VCaP (cell line): ENCODE data around the gene KIRREL1.

ENCODE experiments used
- H3K27ac ChIP-seq: fragments of 450-650 bp; 2 replicates; pipeline ENCODE4 v1.5.1; 2017
- TF ChIP-seq, protein P1 (sequence below): fragments of 450-650 bp; conservative IDR thresholded peaks from 2 replicates; pipeline ENCODE4 v1.5.1; 2017; ENCODE audit warnings: mild to moderate bottlenecking, moderate library complexity

Gene KIRREL1

DNA sequence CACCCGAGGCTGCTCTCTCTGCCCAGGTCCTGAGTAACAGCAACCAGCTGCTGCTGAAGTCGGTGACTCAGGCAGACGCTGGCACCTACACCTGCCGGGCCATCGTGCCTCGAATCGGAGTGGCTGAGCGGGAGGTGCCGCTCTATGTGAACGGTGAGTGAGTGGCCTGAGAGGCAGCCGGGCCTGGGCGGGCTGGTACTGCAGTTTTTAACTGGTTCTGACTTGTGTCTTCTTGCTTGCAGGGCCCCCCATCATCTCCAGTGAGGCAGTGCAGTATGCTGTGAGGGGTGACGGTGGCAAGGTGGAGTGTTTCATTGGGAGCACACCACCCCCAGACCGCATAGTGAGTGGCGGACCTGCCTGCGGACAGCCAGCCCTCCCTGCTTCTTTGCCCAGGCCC is 96.0 kb downstream of the KIRREL1 start:
- TF ChIP-seq, protein P1, sequence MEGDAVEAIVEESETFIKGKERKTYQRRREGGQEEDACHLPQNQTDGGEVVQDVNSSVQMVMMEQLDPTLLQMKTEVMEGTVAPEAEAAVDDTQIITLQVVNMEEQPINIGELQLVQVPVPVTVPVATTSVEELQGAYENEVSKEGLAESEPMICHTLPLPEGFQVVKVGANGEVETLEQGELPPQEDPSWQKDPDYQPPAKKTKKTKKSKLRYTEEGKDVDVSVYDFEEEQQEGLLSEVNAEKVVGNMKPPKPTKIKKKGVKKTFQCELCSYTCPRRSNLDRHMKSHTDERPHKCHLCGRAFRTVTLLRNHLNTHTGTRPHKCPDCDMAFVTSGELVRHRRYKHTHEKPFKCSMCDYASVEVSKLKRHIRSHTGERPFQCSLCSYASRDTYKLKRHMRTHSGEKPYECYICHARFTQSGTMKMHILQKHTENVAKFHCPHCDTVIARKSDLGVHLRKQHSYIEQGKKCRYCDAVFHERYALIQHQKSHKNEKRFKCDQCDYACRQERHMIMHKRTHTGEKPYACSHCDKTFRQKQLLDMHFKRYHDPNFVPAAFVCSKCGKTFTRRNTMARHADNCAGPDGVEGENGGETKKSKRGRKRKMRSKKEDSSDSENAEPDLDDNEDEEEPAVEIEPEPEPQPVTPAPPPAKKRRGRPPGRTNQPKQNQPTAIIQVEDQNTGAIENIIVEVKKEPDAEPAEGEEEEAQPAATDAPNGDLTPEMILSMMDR = no peak
- H3K27ac ChIP-seq = no peak overlapping the region

DNA sequence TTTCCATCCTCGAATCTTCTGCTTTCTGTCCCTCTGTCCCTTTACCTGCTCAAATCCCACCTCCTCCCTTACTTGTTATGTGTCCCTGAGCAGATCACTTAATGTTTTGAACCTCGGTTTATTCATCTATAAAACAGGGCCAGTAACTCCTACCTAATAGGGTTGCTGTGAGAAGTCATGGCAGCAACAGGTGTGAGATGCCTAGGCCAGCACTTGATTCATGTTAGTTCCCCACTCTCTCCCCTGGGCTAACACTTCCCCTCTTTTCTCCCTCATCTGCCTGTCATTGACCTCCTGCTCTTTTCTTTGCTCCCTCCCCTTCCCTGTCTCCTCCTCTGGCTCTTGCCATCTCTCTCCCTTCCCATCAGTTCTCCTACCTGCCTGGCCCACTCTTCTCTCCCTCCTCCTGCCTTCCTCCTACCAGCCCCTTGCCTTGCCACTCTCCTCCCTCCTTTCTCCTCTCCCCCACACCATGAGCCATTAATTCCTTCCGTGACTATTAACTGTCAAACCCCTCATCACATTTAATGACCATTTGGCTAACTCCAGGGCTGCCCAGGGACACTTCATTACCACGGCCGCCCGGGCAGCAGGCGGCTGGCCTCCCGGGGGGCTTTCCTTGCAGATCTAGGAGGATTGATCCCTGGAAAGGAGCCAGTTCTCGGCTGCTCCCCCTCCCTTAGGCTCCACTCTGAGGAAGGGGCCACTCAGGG is 96.6 kb downstream of the KIRREL1 start:
- no peak overlapping the region for H3K27ac ChIP-seq
- TF ChIP-seq, protein P1 = no peak

DNA sequence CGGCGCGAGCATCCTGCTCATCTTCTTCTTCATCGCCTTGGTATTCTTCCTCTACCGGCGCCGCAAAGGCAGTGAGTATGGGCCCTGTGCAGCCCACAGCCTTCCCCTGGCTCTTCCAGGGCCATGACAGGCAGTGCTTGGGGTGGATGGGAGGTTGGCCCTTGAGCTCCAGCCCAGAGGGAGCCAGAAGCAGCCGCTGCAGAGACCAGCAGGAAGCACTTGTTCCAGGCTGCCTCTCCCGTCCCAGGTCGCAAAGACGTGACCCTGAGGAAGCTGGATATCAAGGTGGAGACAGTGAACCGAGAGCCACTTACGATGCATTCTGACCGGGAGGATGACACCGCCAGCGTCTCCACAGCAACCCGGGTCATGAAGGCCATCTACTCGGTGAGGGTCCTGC is 99.9 kb downstream of the KIRREL1 start:
- TF ChIP-seq, protein P1 = no peak
- no peak overlapping the region for H3K27ac ChIP-seq

DNA sequence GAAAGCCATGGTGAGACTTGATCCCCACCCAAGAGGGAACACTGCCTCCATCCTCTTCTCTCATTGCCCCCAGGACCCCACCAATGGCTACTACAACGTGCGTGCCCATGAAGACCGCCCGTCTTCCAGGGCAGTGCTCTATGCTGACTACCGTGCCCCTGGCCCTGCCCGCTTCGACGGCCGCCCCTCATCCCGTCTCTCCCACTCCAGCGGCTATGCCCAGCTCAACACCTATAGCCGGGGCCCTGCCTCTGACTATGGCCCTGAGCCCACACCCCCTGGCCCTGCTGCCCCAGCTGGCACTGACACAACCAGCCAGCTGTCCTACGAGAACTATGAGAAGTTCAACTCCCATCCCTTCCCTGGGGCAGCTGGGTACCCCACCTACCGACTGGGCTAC is 101.1 kb downstream of the KIRREL1 start:
- TF ChIP-seq, protein P1 = no peak
- H3K27ac ChIP-seq = no peak overlapping the region

DNA sequence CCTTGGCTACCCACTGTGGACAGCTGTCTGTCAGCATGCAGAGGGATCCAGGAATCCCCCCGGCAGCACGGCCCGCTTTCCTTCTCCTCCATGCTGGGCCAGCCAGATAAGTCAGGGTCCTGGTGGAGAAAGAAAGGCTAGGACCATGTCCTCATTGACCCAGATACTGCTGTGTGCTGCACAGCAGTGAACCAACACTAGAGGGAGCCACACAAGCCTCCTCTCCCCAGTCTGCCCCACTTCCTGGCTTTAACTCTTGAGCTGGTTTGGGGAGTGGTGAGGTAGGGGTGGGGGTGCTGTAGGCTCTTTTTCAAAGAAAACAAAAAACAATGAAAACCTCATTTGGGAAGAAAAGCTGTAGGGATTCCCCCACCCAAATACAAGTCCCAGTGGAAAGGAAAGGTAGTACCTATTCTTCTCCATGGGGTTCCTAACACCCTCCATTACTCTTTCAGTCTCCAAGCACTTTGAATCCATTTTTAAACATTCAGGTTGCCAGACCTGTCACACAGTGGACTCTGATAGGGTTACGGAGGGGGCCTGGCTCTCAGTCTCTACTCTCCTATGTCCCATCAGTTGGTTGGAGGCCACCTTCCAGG is 102.4 kb downstream of the KIRREL1 start:
- H3K27ac ChIP-seq = no peak overlapping the region
- TF ChIP-seq, protein P1 = no peak; the same call in 1 of the 2 replicates

DNA sequence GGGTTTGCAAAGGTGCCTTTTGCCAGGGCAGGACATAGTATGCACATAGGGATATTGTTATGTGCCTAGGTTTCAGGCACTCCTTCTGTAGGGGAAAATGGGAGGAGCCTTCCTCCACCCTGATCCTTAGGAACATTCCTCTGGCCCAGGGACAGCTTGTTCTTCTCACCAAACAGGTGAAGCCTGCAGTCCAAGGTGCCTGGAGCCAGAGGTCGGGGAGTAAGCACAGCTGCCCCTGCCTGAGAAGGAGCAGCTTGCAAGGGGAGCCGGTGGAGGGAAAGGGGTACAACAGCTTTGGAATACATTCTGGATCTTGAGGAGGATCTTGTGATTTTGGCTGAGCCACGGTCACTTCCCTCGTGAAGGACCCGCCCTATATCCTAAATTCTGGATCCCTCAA is 104.8 kb downstream of the KIRREL1 start:
- no peak overlapping the region for H3K27ac ChIP-seq
- TF ChIP-seq, protein P1 = no peak

DNA sequence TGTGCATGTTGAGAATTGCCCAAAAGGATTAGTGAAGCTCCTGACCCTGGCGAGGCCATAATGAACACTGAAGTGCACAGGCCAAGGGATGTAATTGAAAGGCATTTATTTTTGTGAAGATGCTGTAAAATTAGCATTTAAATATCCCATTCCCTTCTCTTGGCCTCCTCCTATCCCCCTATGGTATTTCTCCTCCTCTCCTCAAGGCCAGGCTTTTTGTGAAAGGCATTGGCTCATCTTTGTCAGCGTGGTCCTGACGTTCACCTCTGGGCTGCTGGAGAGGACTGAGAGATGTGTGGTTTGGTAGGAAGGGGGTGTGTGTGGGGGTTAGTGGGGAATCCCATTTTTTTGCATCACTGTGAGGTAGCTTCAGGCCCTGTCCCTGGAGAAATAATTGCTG is 105.7 kb downstream of the KIRREL1 start:
- no peak overlapping the region for H3K27ac ChIP-seq
- TF ChIP-seq, protein P1 = no peak
